ENCODE data around the gene MCM9.

Gene MCM9

GRCh38 chr6:118902726-118903125 is 32.2 kb downstream of the MCM9 start:
- no peak overlapping the region for H3K4me3 ChIP-seq (ENCODE audit: low read depth, low read length)
- DNase-seq (ENCODE audit: low read depth): no peak
- TF ChIP-seq POLR2A (IDR thresholded peaks at IDR 0.05; ENCODE audit: extremely low read depth, insufficient read length) (no peak), MYC (IDR thresholded peaks at IDR 0.05; ENCODE audit: low read depth, low read length) (no peak), CTCF (IDR thresholded peaks at IDR 0.05; ENCODE audit: low read depth, low read length) (no peak), MAX (IDR thresholded peaks at IDR 0.05; ENCODE audit: low read depth, low read length) (no peak)

- no peak for TF ChIP-seq CTCF (IDR thresholded peaks at IDR 0.05; ENCODE audit: low read depth, low read length)
- TF ChIP-seq MYC (IDR thresholded peaks at IDR 0.05; ENCODE audit: low read depth, low read length): no peak
- no peak for TF ChIP-seq MAX (IDR thresholded peaks at IDR 0.05; ENCODE audit: low read depth, low read length)
- TF ChIP-seq POLR2A (IDR thresholded peaks at IDR 0.05; ENCODE audit: extremely low read depth, insufficient read length): no peak
- no peak for DNase-seq (ENCODE audit: low read depth)
- no peak overlapping the region for H3K4me3 ChIP-seq (ENCODE audit: low read depth, low read length)
Observed at GRCh38 chr6:118899948-118900347, 35.0 kb downstream of the MCM9 start.

- no peak for TF ChIP-seq CTCF (IDR thresholded peaks at IDR 0.05; ENCODE audit: low read depth, low read length)
- TF ChIP-seq MAX (IDR thresholded peaks at IDR 0.05; ENCODE audit: low read depth, low read length): no peak
- TF ChIP-seq POLR2A (IDR thresholded peaks at IDR 0.05; ENCODE audit: extremely low read depth, insufficient read length): no peak
- no peak for TF ChIP-seq MYC (IDR thresholded peaks at IDR 0.05; ENCODE audit: low read depth, low read length)
Observed at GRCh38 chr6:118897386-118897785, 37.6 kb downstream of the MCM9 start.

GRCh38 chr6:118896339-118897136 is 38.4 kb downstream of the MCM9 start:
- peak; percentile 78 for DNase-seq (ENCODE audit: low read depth)
- H3K4me3 ChIP-seq (ENCODE audit: low read depth, low read length): peak overlapping the region; percentile 95
- TF ChIP-seq MAX (IDR thresholded peaks at IDR 0.05; ENCODE audit: low read depth, low read length): no peak
- no peak for TF ChIP-seq MYC (IDR thresholded peaks at IDR 0.05; ENCODE audit: low read depth, low read length)
- peak; percentile 43 for TF ChIP-seq CTCF (IDR thresholded peaks at IDR 0.05; ENCODE audit: low read depth, low read length)
- no peak for TF ChIP-seq POLR2A (IDR thresholded peaks at IDR 0.05; ENCODE audit: extremely low read depth, insufficient read length)

More at GRCh38 chr6:118897386-118897785, 37.6 kb downstream of the MCM9 start:
- no peak for DNase-seq (ENCODE audit: low read depth)
- peak overlapping the region; percentile 95 for H3K4me3 ChIP-seq (ENCODE audit: low read depth, low read length)

- DNase-seq (ENCODE audit: low read depth): no peak
- TF ChIP-seq MYC (IDR thresholded peaks at IDR 0.05; ENCODE audit: low read depth, low read length) (no peak), POLR2A (IDR thresholded peaks at IDR 0.05; ENCODE audit: extremely low read depth, insufficient read length) (no peak), CTCF (IDR thresholded peaks at IDR 0.05; ENCODE audit: low read depth, low read length) (no peak), MAX (IDR thresholded peaks at IDR 0.05; ENCODE audit: low read depth, low read length) (no peak)
- peak overlapping the region; percentile 95 for H3K4me3 ChIP-seq (ENCODE audit: low read depth, low read length)
Observed at GRCh38 chr6:118895859-118896258, 39.1 kb downstream of the MCM9 start.

Data from NB4 (cell line).